LNCAP (cell line): Measurements from ENCODE around the gene SOX5.

Experiments used
- TF ChIP-seq, protein P1 (sequence below): fragments of 450-650 bp; IDR thresholded peaks from 2 replicates; pipeline ENCODE4 v1.5.1; 2017; ENCODE audit warnings: mild to moderate bottlenecking

Gene SOX5

DNA sequence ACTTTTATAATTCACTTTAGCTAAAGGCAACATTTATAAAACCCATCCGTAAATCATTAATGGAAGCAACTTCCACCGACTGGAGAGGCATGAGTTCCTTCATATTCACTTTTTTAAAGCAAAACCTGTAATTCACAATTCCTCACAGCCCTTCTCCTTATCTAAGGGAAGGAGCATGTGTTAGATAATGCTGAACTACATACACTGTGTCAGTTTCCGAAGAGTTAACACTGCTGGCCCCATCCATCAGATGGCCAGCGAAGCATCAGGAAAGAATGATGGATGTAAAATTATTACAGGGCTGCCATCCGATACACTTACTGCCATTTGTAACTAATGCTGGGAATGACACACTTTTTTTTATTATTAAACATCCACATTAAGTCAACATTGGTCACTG lies 392.8 kb downstream of the SOX5 start:
- TF ChIP-seq, protein P1, sequence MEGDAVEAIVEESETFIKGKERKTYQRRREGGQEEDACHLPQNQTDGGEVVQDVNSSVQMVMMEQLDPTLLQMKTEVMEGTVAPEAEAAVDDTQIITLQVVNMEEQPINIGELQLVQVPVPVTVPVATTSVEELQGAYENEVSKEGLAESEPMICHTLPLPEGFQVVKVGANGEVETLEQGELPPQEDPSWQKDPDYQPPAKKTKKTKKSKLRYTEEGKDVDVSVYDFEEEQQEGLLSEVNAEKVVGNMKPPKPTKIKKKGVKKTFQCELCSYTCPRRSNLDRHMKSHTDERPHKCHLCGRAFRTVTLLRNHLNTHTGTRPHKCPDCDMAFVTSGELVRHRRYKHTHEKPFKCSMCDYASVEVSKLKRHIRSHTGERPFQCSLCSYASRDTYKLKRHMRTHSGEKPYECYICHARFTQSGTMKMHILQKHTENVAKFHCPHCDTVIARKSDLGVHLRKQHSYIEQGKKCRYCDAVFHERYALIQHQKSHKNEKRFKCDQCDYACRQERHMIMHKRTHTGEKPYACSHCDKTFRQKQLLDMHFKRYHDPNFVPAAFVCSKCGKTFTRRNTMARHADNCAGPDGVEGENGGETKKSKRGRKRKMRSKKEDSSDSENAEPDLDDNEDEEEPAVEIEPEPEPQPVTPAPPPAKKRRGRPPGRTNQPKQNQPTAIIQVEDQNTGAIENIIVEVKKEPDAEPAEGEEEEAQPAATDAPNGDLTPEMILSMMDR: no peak

DNA sequence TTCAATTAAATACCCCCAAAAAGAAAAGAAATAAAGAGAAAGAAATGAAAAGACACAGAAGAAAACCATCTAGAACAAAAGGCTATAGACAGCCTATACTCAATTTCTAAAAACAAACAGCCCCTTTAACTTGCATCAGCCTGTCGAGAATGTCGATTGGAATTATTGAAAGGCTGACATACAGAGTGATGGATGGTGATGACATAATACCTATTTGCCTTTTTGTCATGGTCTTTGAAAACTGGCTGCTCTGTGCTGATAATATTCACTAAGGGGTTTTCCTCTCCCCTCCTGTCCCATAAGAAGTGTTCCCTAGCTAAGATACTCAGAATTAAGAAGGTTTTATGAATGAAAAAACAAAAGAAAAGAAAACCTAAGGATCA lies 393.7 kb downstream of the SOX5 start:
- TF ChIP-seq, protein P1: no peak

DNA sequence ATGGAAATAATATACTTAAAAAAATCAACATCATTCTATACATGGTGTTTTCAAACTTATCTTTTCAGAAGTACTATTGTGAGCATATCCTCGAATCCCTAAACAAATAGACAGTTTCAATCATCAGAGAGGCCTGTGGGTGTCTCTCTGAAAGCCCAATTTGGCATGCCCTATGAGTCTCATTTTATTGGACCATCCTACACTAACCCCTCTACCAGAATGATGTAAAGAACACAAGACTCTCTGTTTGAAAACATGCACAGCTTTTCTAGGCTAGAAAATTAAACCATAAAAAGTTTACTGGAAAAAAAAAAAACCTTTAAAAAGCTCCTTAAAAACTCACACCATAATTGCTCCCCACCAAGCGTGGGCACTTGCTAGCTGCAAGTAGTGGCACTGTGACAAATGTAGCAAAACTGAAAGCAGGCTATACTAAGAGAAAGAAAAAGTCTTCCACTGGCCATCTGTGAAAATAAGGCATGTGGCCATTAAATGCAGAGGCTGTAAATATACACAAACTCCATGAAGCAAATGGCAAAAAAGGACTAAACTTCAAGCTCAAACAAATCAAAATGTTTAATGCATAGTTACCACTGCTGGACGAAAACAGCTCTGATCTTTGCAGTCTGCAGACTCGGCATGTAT lies 394.2 kb downstream of the SOX5 start:
- TF ChIP-seq, protein P1: no peak

DNA sequence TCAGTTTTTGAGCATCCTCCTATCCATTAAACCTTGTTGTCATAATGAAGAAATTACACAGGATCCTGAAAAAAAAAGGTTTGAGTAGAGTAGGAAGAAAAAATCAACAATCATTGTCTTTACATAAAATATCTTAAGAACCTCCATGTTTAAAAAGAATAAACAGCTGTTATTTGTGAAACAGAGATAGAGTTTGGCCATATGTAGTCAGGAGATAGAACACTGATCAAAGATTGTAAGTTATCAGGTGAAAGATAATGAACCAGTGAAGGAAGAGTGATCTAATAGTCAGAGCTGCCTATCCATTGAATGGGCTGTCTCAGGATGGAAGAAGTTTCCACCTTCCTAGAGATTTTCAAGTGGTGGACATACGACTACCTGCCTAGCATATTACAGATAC lies 397.1 kb downstream of the SOX5 start:
- TF ChIP-seq, protein P1: no peak

DNA sequence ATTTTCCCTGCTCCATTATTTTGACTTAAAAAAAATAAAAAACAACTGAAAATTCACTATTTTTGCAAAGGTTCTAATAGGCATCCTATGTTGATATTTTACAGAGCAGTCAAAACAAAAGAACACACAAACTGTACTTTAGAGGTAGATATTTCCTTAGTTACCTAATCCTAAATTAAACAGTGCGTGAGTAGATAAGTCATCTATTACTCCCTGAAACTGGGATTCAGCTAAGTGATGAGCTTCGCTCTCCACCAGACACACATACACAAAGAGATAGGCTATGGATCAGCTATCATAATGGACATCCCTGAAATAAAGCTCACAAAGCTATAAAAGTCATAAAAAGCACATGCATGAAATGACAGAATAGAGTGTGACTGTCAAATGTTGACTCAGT lies 398.7 kb downstream of the SOX5 start:
- TF ChIP-seq, protein P1: no peak

DNA sequence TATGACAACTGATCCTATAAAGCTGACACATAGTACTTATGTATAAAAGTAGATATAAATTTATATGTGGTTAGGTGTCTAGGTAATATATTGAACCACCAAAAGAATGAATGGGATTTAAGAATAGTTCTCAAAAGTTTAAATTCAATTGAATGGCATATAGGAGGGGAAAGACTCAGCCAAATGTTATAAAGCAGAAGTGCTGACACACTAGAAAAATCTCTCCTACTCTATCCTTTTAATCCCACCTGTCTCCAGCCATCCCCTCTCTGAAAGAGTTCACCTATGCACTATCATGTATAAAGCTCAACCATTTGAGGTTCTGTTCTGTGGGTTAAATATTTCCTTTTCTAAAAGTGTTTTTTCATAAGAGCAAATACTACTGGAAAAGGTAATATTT lies 400.7 kb downstream of the SOX5 start:
- TF ChIP-seq, protein P1: no peak

DNA sequence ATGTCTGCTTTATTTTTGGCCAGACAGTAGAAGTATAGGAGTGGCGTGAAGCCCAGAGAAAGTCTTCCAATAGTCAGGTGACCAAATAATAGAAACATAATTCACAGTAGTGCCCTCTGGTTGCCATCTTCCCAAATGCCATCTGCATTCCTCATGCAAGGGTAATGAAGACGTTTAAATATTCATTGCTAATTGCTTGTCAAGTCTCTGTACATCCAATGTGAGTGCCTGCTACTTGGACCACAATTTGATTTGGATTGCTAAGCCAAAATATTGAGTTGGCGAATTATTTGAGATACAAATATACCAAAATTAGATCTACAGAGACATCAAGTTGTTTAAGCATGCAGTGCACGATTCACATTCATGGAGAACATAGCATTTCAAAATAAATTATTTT lies 402.7 kb downstream of the SOX5 start:
- TF ChIP-seq, protein P1: no peak

DNA sequence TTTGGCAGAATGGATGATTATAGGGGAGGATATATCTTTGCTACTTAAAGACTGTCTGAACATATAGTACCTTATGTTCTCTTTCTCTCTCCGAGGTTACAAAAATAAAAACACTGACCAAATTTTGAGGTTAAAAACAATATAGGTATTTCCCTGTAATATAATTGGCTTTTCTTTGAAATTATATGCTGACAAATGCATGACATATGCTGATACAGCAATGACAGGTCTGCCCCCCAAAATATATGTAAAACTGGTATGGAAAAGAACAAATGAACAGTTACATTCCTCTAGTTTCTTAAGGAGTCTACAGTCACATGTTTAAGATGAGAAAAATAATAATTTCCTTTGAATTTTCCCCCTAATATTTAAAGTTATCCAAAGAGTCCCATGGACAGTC lies 405.7 kb downstream of the SOX5 start:
- TF ChIP-seq, protein P1: no peak
